H1 (cell line): ENCODE data around the gene SULF2. TPM values are rescaled to one million over a fixed set of nuclear protein-coding genes. Genes with fewer than 3 reads are reported as not detected.

Experiments
- CTCF ChIA-PET: fragments of 300-600 bp; sonication (Branson Sonifier 250); formaldehyde crosslinking; loops from one replicate; lab custom pipeline; 2021; ENCODE audit not compliant: partially characterized antibody; lab: Charles Lee
- POLR2A ChIA-PET: fragments of 300-600 bp; sonication (Branson Sonifier 250); formaldehyde crosslinking; loops from one replicate; lab custom pipeline; 2021; ENCODE audit warnings: inconsistent platforms; ENCODE audit not compliant: partially characterized antibody; lab: Charles Lee
- DNase-seq, 2 experiments: peaks; one replicate each; pipeline versions ENCODE4 v3.0.0 to v3.0.0-alpha.2; 2010 to 2022; ENCODE audit warnings: low spot score in 2 of 2, low read depth in 1 of 2, mixed read lengths in 1 of 2
- FAIRE-seq: peaks from 2 replicates; lab custom pipeline; 2011; peaks lifted over from hg19 to GRCh38; lab: Jason Lieb, UNC
- H2AFZ ChIP-seq: 2 replicates; pipeline ENCODE4 v1.8.1; 2012; ENCODE audit warnings: low read length, inconsistent platforms
- H2AK5ac ChIP-seq: 2 replicates; pipeline ENCODE4 v1.6.1; 2013; ENCODE audit warnings: low read depth, low read length
- H2BK120ac ChIP-seq: replicated peaks from 2 replicates; pipeline ENCODE3; 2013; ENCODE audit warnings: low read depth, low read length, inconsistent platforms
- H2BK12ac ChIP-seq: 2 replicates; pipeline ENCODE4 v1.6.1; 2013; ENCODE audit warnings: low read depth, low read length
- H2BK15ac ChIP-seq: 2 replicates; pipeline ENCODE4 v1.6.1; 2013; ENCODE audit warnings: low read length
- H2BK20ac ChIP-seq: 2 replicates; pipeline ENCODE4 v1.6.1; 2013; ENCODE audit warnings: low read length
- H2BK5ac ChIP-seq: 2 replicates; pipeline ENCODE4 v1.6.1; 2013; ENCODE audit warnings: low read depth, low read length
- H3K14ac ChIP-seq: 2 replicates; pipeline ENCODE4 v1.6.1; 2013; ENCODE audit warnings: inconsistent platforms; ENCODE audit not compliant: insufficient read length
- H3K18ac ChIP-seq: 2 replicates; pipeline ENCODE4 v1.6.1; 2013; ENCODE audit warnings: low read length; ENCODE audit errors: extremely low read depth
- H3K23ac ChIP-seq: 2 replicates; pipeline ENCODE4 v1.6.1; 2013; ENCODE audit warnings: inconsistent platforms; ENCODE audit not compliant: insufficient read length
- H3K23me2 ChIP-seq: 2 replicates; pipeline ENCODE4 v1.6.1; 2013; ENCODE audit warnings: low read depth, low read length
- H3K27ac ChIP-seq: 2 replicates; pipeline ENCODE4 v1.6.1; 2011; ENCODE audit warnings: low read depth, low read length, inconsistent platforms
- H3K27me3 ChIP-seq, 4 experiments: replicated peaks in 1 of 4; 1 replicate in 1 of 4; 2 replicates in 3 of 4; pipeline versions ENCODE4 v1.6.1 to v1.8.1; 2011 to 2013; ENCODE audit warnings: low read length in 3 of 4, mild to moderate bottlenecking in 3 of 4, inconsistent platforms in 2 of 4, mixed read lengths in 2 of 4, moderate library complexity in 1 of 4; ENCODE audit not compliant: control insufficient read depth in 3 of 4, insufficient read depth in 3 of 4; ENCODE audit errors: extremely low read depth in 1 of 4
- H3K36me3 ChIP-seq, 4 experiments: 2 replicates each; pipeline versions ENCODE4 v1.6.1 to v1.8.1; 2011 to 2013; ENCODE audit warnings: mild to moderate bottlenecking in 4 of 4, low read length in 3 of 4, moderate library complexity in 2 of 4, control low read depth in 1 of 4, inconsistent platforms in 1 of 4; ENCODE audit not compliant: insufficient read depth in 4 of 4, control insufficient read depth in 2 of 4
- H3K4ac ChIP-seq: replicated peaks from 2 replicates; pipeline ENCODE3; 2013; ENCODE audit warnings: low read length, low read depth, mixed read lengths, inconsistent platforms; ENCODE audit not compliant: insufficient read length
- H3K4me1 ChIP-seq, 4 experiments: replicated peaks in 1 of 4; 1 replicate in 1 of 4; 2 replicates in 3 of 4; pipeline versions ENCODE4 v1.6.1 to v1.8.1; 2011 to 2013; ENCODE audit warnings: low read length in 3 of 4, inconsistent platforms in 2 of 4, mixed read lengths in 1 of 4; ENCODE audit not compliant: insufficient read depth in 4 of 4, control insufficient read depth in 3 of 4
- H3K4me2 ChIP-seq, 2 experiments: 2 replicates each; pipeline versions ENCODE4 v1.6.1 to v1.8.1; 2011 to 2013; ENCODE audit warnings: low read depth in 2 of 2, low read length in 2 of 2, control low read depth in 1 of 2, inconsistent platforms in 1 of 2, mild to moderate bottlenecking in 1 of 2; ENCODE audit not compliant: insufficient read depth in 1 of 2
- H3K4me3 ChIP-seq, 4 experiments: fragments of 200-600, 300-600 bp in 1 of 4; sonication (generic), shearing (Covaris generic), sonication (Bioruptor Twin) in 1 of 4; 2 replicates each; pipeline versions ENCODE4 v1.5.1 to v1.8.1; 2011 to 2016; ENCODE audit warnings: low read length in 4 of 4, low read depth in 3 of 4, control low read depth in 2 of 4, inconsistent platforms in 2 of 4, mild to moderate bottlenecking in 2 of 4, mixed read lengths in 1 of 4, moderate library complexity in 1 of 4; ENCODE audit not compliant: insufficient read depth in 2 of 4; ENCODE audit errors: extremely low read depth in 1 of 4
- H3K56ac ChIP-seq: replicated peaks from 2 replicates; pipeline ENCODE3; 2013; ENCODE audit warnings: low read depth, mild to moderate bottlenecking, mixed read lengths, low read length, inconsistent platforms; ENCODE audit not compliant: insufficient read length
- H3K79me1 ChIP-seq: 2 replicates; pipeline ENCODE4 v1.6.1; 2013; ENCODE audit warnings: low read depth, low read length, control low read depth
- H3K79me2 ChIP-seq, 2 experiments: 2 replicates each; pipeline versions ENCODE4 v1.6.1 to v1.8.1; 2012 to 2013; ENCODE audit warnings: low read length in 2 of 2, mild to moderate bottlenecking in 2 of 2, inconsistent platforms in 1 of 2; ENCODE audit not compliant: insufficient read depth in 2 of 2, control insufficient read depth in 1 of 2
- H3K9ac ChIP-seq, 4 experiments: replicated peaks in 1 of 4; 1 replicate in 1 of 4; 2 replicates in 3 of 4; pipeline versions ENCODE4 v1.6.1 to v1.8.1; 2011 to 2013; ENCODE audit warnings: low read depth in 3 of 4, low read length in 3 of 4, control low read depth in 2 of 4, mild to moderate bottlenecking in 2 of 4, moderate library complexity in 2 of 4, inconsistent platforms in 1 of 4; ENCODE audit errors: extremely low read depth in 1 of 4
- H3K9me3 ChIP-seq, 2 experiments: 2 replicates each; pipeline versions ENCODE4 v1.6.1 to v1.8.1; 2012 to 2013; ENCODE audit warnings: mild to moderate bottlenecking in 2 of 2, moderate library complexity in 2 of 2, control low read depth in 1 of 2, inconsistent platforms in 1 of 2, low read depth in 1 of 2, low read length in 1 of 2, mixed read lengths in 1 of 2; ENCODE audit not compliant: insufficient read depth in 2 of 2
- H4K20me1 ChIP-seq, 2 experiments: replicated peaks in 1 of 2; 2 replicates each; pipeline versions ENCODE3 to v1.8.1; 2011 to 2013; ENCODE audit warnings: inconsistent platforms in 2 of 2, low read length in 2 of 2, mild to moderate bottlenecking in 1 of 2; ENCODE audit not compliant: insufficient read depth in 2 of 2, control insufficient read depth in 1 of 2
- H4K5ac ChIP-seq: 2 replicates; pipeline ENCODE4 v1.6.1; 2013; ENCODE audit warnings: low read length, low read depth, mixed read lengths, inconsistent platforms; ENCODE audit not compliant: insufficient read length
- H4K8ac ChIP-seq: 2 replicates; pipeline ENCODE4 v1.8.0; 2013; ENCODE audit warnings: mild to moderate bottlenecking, moderate library complexity, low read length, inconsistent platforms; ENCODE audit not compliant: insufficient read depth; ENCODE audit errors: extremely low read depth
- H4K91ac ChIP-seq: replicated peaks from 2 replicates; pipeline ENCODE3; 2013; ENCODE audit warnings: low read length, mixed read lengths, inconsistent platforms; ENCODE audit not compliant: insufficient read length
- BACH1 ChIP-seq: IDR thresholded peaks from 2 replicates; pipeline ENCODE4 v1.6.1; 2012; ENCODE audit warnings: low read length, improper control_type of control experiment
- CREB1 ChIP-seq: IDR thresholded peaks from 2 replicates; pipeline ENCODE4 v1.6.1; 2012; ENCODE audit warnings: inconsistent platforms
- EGR1 ChIP-seq: IDR thresholded peaks from 2 replicates; pipeline ENCODE4 v1.6.1; 2011; ENCODE audit warnings: low read depth, low read length, borderline replicate concordance
- FOSL1 ChIP-seq: IDR thresholded peaks from 2 replicates; pipeline ENCODE4 v1.6.1; 2011; ENCODE audit warnings: mild to moderate bottlenecking, low read depth, low read length, moderate library complexity; ENCODE audit not compliant: insufficient read depth
- HDAC2 ChIP-seq, 2 experiments: fragments of 300-600 bp in 1 of 2; sonication (generic) in 1 of 2; IDR thresholded peaks; 2 replicates each; pipeline ENCODE4 v1.6.1; 2011 to 2012; ENCODE audit warnings: low read depth in 2 of 2, low read length in 2 of 2, mild to moderate bottlenecking in 2 of 2, moderate library complexity in 2 of 2, borderline replicate concordance in 1 of 2, inconsistent platforms in 1 of 2
- JUND ChIP-seq: IDR thresholded peaks from 2 replicates; pipeline ENCODE4 v1.6.1; 2011; ENCODE audit warnings: mild to moderate bottlenecking, improper control_type of control experiment, low read length
- KDM5A ChIP-seq: fragments of 200-600 bp; IDR thresholded peaks from 2 replicates; pipeline ENCODE4 v1.7.1; 2012; ENCODE audit warnings: mild to moderate bottlenecking, low read length, inconsistent platforms, mixed read lengths
- POLR2A ChIP-seq, 2 experiments: IDR thresholded peaks; 1 replicate in 1 of 2; 2 replicates in 1 of 2; pipeline ENCODE4 v1.6.1; 2011; ENCODE audit warnings: low read depth in 2 of 2, low read length in 2 of 2, mild to moderate bottlenecking in 2 of 2; ENCODE audit errors: control extremely low read depth in 1 of 2
- POU5F1 ChIP-seq: IDR thresholded peaks from 2 replicates; pipeline ENCODE4 v1.6.1; 2011; ENCODE audit warnings: low read depth, mild to moderate bottlenecking, low read length, moderate library complexity
- SIRT6 ChIP-seq: IDR thresholded peaks from one replicate; pipeline ENCODE4 v1.7.1; 2012; ENCODE audit warnings: low read length, inconsistent platforms
- TBP ChIP-seq: IDR thresholded peaks from 2 replicates; pipeline ENCODE4 v1.6.1; 2011; ENCODE audit warnings: low read depth, low read length, improper control_type of control experiment
- TCF12 ChIP-seq: IDR thresholded peaks from 2 replicates; pipeline ENCODE4 v1.6.1; 2011; ENCODE audit warnings: low read depth, mild to moderate bottlenecking, low read length
- WGBS, 2 experiments: shearing (Covaris generic) in 1 of 2; methylation state at CpG; one replicate each; pipeline versions ENCODE4 v1.1.6 to v1.1.7; 2013 to 2015; ENCODE audit warnings: low lambda C conversion rate in 2 of 2, mixed read lengths in 2 of 2, inconsistent platforms in 1 of 2, low coverage in 1 of 2, missing lambda C conversion rate in 1 of 2; ENCODE audit not compliant: insufficient replicate concordance in 2 of 2, insufficient coverage in 1 of 2, insufficient read length in 1 of 2; ENCODE audit errors: extremely low coverage in 1 of 2, missing lambda C conversion rate in 1 of 2; 5-methylcytosine and 5-hydroxymethylcytosine counted together
- polyA plus RNA-seq, 7 experiments: library from polyadenylated mRNA; depleted of rRNA in 3 of 7; stranded (reverse) in 5 of 7; unstranded in 2 of 7; fragments of >200 nt in 5 of 7; fragments of 200-250 nt in 2 of 7; gene quantifications; 1 replicate in 5 of 7; 2 replicates in 1 of 7; 4 replicates in 1 of 7; pipeline versions ENCODE4 v1.2.1 to v1.2.3, GENCODE V29; 2011 to 2013; ENCODE audit warnings: missing spikeins in 2 of 7, mixed read lengths in 2 of 7
- total RNA-seq: library from RNA; stranded (reverse); fragmentation: NEBNext Ultra II Directional; extraction: Animal tissue kit (Norgen Biotek cat#: 25700); gene quantifications from 2 replicates; pipeline ENCODE4 v1.2.1, GENCODE V29; 2021
- TF ChIP-seq, protein P1 (sequence below): IDR thresholded peaks from 2 replicates; pipeline ENCODE4 v1.6.1; 2012; ENCODE audit warnings: inconsistent platforms
- TF ChIP-seq, protein P2 (sequence below): IDR thresholded peaks from 2 replicates; pipeline ENCODE4 v1.6.1; 2012; ENCODE audit warnings: low read length, inconsistent platforms

Gene SULF2
- total and polyA plus RNA-seq, 2 of the 8 experiments (the other 6 are each of a cell fraction or from before 2014, with no cell fraction given), result 15.7 to 28.2 TPM

DNA sequence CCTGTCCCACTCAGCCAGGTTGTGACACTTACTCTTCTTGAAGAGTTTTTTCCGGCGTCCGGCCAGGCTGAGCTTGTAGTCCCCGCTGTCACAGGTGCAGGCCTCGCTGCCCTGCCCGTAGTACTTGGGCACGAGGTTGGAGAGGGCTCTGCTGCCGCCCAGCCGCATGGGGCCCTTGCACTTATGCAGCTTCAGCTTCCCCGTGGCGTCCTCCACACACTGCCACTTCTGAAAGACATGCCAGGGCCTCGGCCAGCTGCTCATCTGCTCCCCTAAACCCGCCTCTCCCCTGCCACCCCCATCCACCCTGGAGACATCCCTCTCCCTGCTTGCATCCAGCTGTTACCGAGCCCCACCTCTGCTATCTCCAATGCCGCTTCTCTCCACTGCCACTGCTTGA lies 113.1 kb downstream of the SULF2 start:
- POLR2A ChIA-PET, result interaction anchor here (1.8 kb wide), 1 partner anchor 11 kb away, joined by 4 read pairs; no protein-coding TSS in a partner anchor
- Histone ChIP-seq H3K27me3 (no peaks in the 10 kb centered on the region), H4K8ac (no peak overlapping the region), H3K9ac (no peak overlapping the region), H3K14ac (no peak overlapping the region), H3K56ac (no peak overlapping the region), H4K5ac (no peak overlapping the region), H2AFZ (no peak overlapping the region), H4K20me1 (no peaks in the 10 kb centered on the region), H3K36me3 (no peaks in the 10 kb centered on the region), H3K18ac (no peak overlapping the region), H2BK12ac (no peak overlapping the region), H2BK5ac (no peak overlapping the region), H2AK5ac (no peak overlapping the region), H4K91ac (no peak overlapping the region), H3K79me2 (no peaks in the 10 kb centered on the region), H3K4me1 (peaks cover 0 to 4% (median 1%) of the 10 kb centered on the region in 4 experiments; a peak in 4 of 7 replicates), H3K23me2 (no peaks in the 10 kb centered on the region; the same call in 1 of the 2 replicates), H3K23ac (no peak overlapping the region), H3K27ac (no peak overlapping the region), H3K79me1 (no peaks in the 10 kb centered on the region), H3K9me3 (no peaks in the 10 kb centered on the region), H2BK120ac (no peak overlapping the region), H2BK15ac (no peak overlapping the region), H3K4me2 (no peak overlapping the region), H3K4ac (no peak overlapping the region), H2BK20ac (no peak overlapping the region), H3K4me3 (no peak overlapping the region)
- CTCF ChIA-PET, result interaction anchor here (1.2 to 1.6 kb wide), 3 partner anchors 9 to 114 kb away, joined by 3 to 5 read pairs (median 4); no protein-coding TSS in a partner anchor
- WGBS, 2 experiments, result 89% methylated on average over 9 of the region's 15 CpGs; no CpG with 5 or more reads in 1 of the 2 experiments
- DNase-seq (no peak), FAIRE-seq (no peak)
- TF ChIP-seq CREB1, result no peak
- TF ChIP-seq SIRT6, result no peak
- no peak for TF ChIP-seq FOSL1
- TF ChIP-seq, protein P1, sequence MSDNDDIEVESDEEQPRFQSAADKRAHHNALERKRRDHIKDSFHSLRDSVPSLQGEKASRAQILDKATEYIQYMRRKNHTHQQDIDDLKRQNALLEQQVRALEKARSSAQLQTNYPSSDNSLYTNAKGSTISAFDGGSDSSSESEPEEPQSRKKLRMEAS, result no peak
- no peak for TF ChIP-seq EGR1
- TF ChIP-seq TBP, result no peak
- no peak for TF ChIP-seq TCF12
- TF ChIP-seq HDAC2 (IDR thresholded peaks at IDR 0.05; ENCODE audit: borderline replicate concordance in 1 of 2, low read depth in 2 of 2, low read length in 2 of 2), result no peak
- TF ChIP-seq POU5F1, result no peak
- no peak for TF ChIP-seq BACH1
- no peak for TF ChIP-seq KDM5A
- TF ChIP-seq, protein P2, sequence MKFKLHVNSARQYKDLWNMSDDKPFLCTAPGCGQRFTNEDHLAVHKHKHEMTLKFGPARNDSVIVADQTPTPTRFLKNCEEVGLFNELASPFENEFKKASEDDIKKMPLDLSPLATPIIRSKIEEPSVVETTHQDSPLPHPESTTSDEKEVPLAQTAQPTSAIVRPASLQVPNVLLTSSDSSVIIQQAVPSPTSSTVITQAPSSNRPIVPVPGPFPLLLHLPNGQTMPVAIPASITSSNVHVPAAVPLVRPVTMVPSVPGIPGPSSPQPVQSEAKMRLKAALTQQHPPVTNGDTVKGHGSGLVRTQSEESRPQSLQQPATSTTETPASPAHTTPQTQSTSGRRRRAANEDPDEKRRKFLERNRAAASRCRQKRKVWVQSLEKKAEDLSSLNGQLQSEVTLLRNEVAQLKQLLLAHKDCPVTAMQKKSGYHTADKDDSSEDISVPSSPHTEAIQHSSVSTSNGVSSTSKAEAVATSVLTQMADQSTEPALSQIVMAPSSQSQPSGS, result no peak
- TF ChIP-seq POLR2A (IDR thresholded peaks at IDR 0.05; ENCODE audit: control extremely low read depth in 1 of 2, low read depth in 2 of 2, low read length in 2 of 2), result no peak
- no peak for TF ChIP-seq JUND
